K562 (cell line): ENCODE measurements around the gene CEP70. TPM values are rescaled to one million over a fixed set of nuclear protein-coding genes. Genes with fewer than 3 reads are reported as not detected.
"Not testable (repeated sequence)": the region's sequence is repeated elsewhere in the genome, so short reads cannot be mapped to it uniquely, and the experiment has no call there.

ENCODE experiments used
- ATAC-seq: fragments of 200-7000 bp; cut with Tn5 transposase; 3 replicates; pipeline ENCODE4 v1.9.1; 2020; ENCODE audit warnings: moderate library complexity
- BruUV-seq: library from RNA; stranded (reverse); fragments of 400-500 nt; replicated peaks from 2 replicates; lab custom pipeline; 2021; lab: Mats Ljungman, UMichigan
- CTCF ChIA-PET: fragments of 300-600 bp; formaldehyde crosslinking; extraction: SDS; loops from one replicate; lab custom pipeline; 2021; ENCODE audit warnings: low intra/inter-chr PET ratio; lab: Yijun Ruan, JAX
- POLR2A ChIA-PET: fragments of 300-600, 350-650 bp; sonication (Branson Sonifier 250); formaldehyde crosslinking; extraction: SDS; loops from one replicate; lab custom pipeline; 2021; ENCODE audit warnings: antibody characterized with exemption, inconsistent platforms; lab: Yijun Ruan, JAX
- DNase-seq, 4 experiments: peaks; one replicate each; pipeline versions ENCODE4 v3.0.0 to v3.0.0-alpha.2; 2011 to 2018; ENCODE audit warnings: low spot score in 3 of 4, mixed read lengths in 3 of 4; ENCODE audit errors: extremely low read depth in 1 of 4
- FAIRE-seq: peaks from 2 replicates; lab custom pipeline; 2011; peaks lifted over from hg19 to GRCh38; lab: Jason Lieb, UNC
- H2AFZ ChIP-seq: 2 replicates; pipeline ENCODE4 v1.6.0; 2011; ENCODE audit warnings: low read depth, low read length, control low read depth, inconsistent platforms
- H3K27ac ChIP-seq: fragments of 200-600 bp; 3 replicates; pipeline ENCODE4 v1.8.0; 2011; ENCODE audit warnings: low read depth, mild to moderate bottlenecking, control low read depth, inconsistent platforms, low read length, moderate library complexity, mixed read lengths; ENCODE audit errors: extremely low read depth
- H3K27me3 ChIP-seq, 2 experiments: fragments of 300-600 bp in 1 of 2; 2 replicates in 1 of 2; 3 replicates in 1 of 2; pipeline versions ENCODE4 v1.6.0 to v1.8.0; 2011; ENCODE audit warnings: inconsistent platforms in 2 of 2, low read length in 2 of 2, mild to moderate bottlenecking in 1 of 2, mixed read lengths in 1 of 2, moderate library complexity in 1 of 2; ENCODE audit not compliant: control insufficient read depth in 2 of 2, insufficient read depth in 2 of 2
- H3K36me3 ChIP-seq: fragments of 300-600 bp; 3 replicates; pipeline ENCODE4 v1.8.0; 2011; ENCODE audit warnings: mild to moderate bottlenecking, low read length, inconsistent platforms; ENCODE audit not compliant: control insufficient read depth, insufficient read depth
- H3K4me1 ChIP-seq, 2 experiments: fragments of 200-600 bp in 1 of 2; replicated peaks in 1 of 2; 2 replicates in 1 of 2; 3 replicates in 1 of 2; pipeline versions ENCODE4 v1.5.1 to v1.8.0; 2011; ENCODE audit warnings: inconsistent platforms in 2 of 2, low read length in 2 of 2, mild to moderate bottlenecking in 1 of 2, mixed read lengths in 1 of 2, moderate library complexity in 1 of 2; ENCODE audit not compliant: control insufficient read depth in 2 of 2, insufficient read depth in 2 of 2
- H3K4me2 ChIP-seq: 2 replicates; pipeline ENCODE4 v1.6.1; 2011; ENCODE audit warnings: low read length, control low read depth, inconsistent platforms, mixed read lengths; ENCODE audit not compliant: insufficient read depth
- H3K4me3 ChIP-seq: fragments of 200-600 bp; sonication (generic), shearing (Covaris generic); 2 replicates; pipeline ENCODE4 v1.5.1; 2016; ENCODE audit warnings: control low read depth, inconsistent platforms
- H3K79me2 ChIP-seq: fragments of 200-600 bp; 3 replicates; pipeline ENCODE4 v1.8.0; 2011; ENCODE audit warnings: low read length, inconsistent platforms; ENCODE audit not compliant: control insufficient read depth, insufficient read depth
- H3K9ac ChIP-seq, 2 experiments: 2 replicates each; pipeline versions ENCODE4 v1.6.0 to v1.6.1; 2011; ENCODE audit warnings: low read depth in 2 of 2, low read length in 2 of 2, control low read depth in 1 of 2, inconsistent platforms in 1 of 2, mild to moderate bottlenecking in 1 of 2, mixed read lengths in 1 of 2; ENCODE audit not compliant: insufficient read depth in 1 of 2
- H3K9me1 ChIP-seq: one replicate; pipeline ENCODE4 v1.6.0; 2011; ENCODE audit warnings: inconsistent platforms, mild to moderate bottlenecking, low read length, moderate library complexity; ENCODE audit not compliant: control insufficient read depth, insufficient read depth
- H3K9me3 ChIP-seq: replicated peaks from 2 replicates; pipeline ENCODE4 v1.5.1; 2011; ENCODE audit warnings: low read depth, low read length, inconsistent platforms; ENCODE audit not compliant: control insufficient read depth, insufficient read depth
- H4K20me1 ChIP-seq: replicated peaks from 2 replicates; pipeline ENCODE4 v1.6.1; 2011; ENCODE audit warnings: low read length, inconsistent platforms, mixed read lengths; ENCODE audit not compliant: control insufficient read depth, insufficient read depth
- ATF7 ChIP-seq: fragments of 450-650 bp; IDR thresholded peaks from 2 replicates; pipeline ENCODE4 v1.7.1; 2014; ENCODE audit warnings: mild to moderate bottlenecking, moderate library complexity
- E2F5 ChIP-seq: sonication (generic); formaldehyde crosslinking; IDR thresholded peaks from 2 replicates; pipeline ENCODE4 v1.8.0; 2022; ENCODE audit warnings: mild to moderate bottlenecking, missing genetic modification reagents
- ESRRB ChIP-seq: fragments of 250-450 bp; sonication (Bioruptor Pico); IDR thresholded peaks from 2 replicates; pipeline ENCODE4 v1.5.0; 2020; ENCODE audit warnings: mild to moderate bottlenecking, moderate library complexity, borderline replicate concordance
- GATAD2A ChIP-seq: fragments of 450-650 bp; IDR thresholded peaks from 2 replicates; pipeline ENCODE4 v1.6.1; 2017
- HNRNPL ChIP-seq: fragments of 200-400 bp; formaldehyde crosslinking; IDR thresholded peaks from 2 replicates; pipeline ENCODE4 v1.6.1; 2017; ENCODE audit warnings: low read depth, mild to moderate bottlenecking, low read length
- HOXB6 ChIP-seq: fragments of 250-450 bp; sonication (Bioruptor Pico); IDR thresholded peaks from 2 replicates; pipeline ENCODE4 v1.5.1; 2022; ENCODE audit warnings: mild to moderate bottlenecking, borderline replicate concordance
- LEF1 ChIP-seq: fragments of 450-650 bp; IDR thresholded peaks from 2 replicates; pipeline ENCODE4 v1.6.1; 2016; ENCODE audit warnings: mild to moderate bottlenecking
- MCM7 ChIP-seq, 2 experiments: fragments of 450-650 bp; IDR thresholded peaks; 2 replicates each; pipeline ENCODE4 v1.6.1; 2016 to 2018
- MEIS2 ChIP-seq: fragments of 450-650 bp; IDR thresholded peaks from 2 replicates; pipeline ENCODE4 v1.6.1; 2014; ENCODE audit warnings: mild to moderate bottlenecking; ENCODE audit not compliant: partially characterized antibody
- SIRT6 ChIP-seq: IDR thresholded peaks from one replicate; pipeline ENCODE4 v1.6.1; 2012; ENCODE audit warnings: low read depth, mild to moderate bottlenecking, control low read depth, inconsistent platforms, low read length, moderate library complexity
- SRSF3 ChIP-seq: fragments of 200-400 bp; formaldehyde crosslinking; IDR thresholded peaks from 2 replicates; pipeline ENCODE4 v1.6.1; 2016; ENCODE audit warnings: mild to moderate bottlenecking, low read length, moderate library complexity; ENCODE audit not compliant: insufficient read depth
- TCFL5 ChIP-seq: fragments of 250-450 bp; sonication (Bioruptor Pico); conservative IDR thresholded peaks from 2 replicates; pipeline ENCODE4 v1.6.1; 2021; ENCODE audit warnings: mild to moderate bottlenecking, moderate library complexity, matching md5 sums
- ZBTB34 ChIP-seq: fragments of 250-450 bp; sonication (Bioruptor Pico); IDR thresholded peaks from 2 replicates; pipeline ENCODE4 v1.8.0; 2021; ENCODE audit warnings: mild to moderate bottlenecking, moderate library complexity
- WGBS: fragments of 100-300 bp; shearing (Covaris generic); methylation state at CpG from one replicate; pipeline ENCODE4 v1.1.6; 2016; ENCODE audit warnings: low coverage, mixed read lengths; ENCODE audit not compliant: insufficient coverage; ENCODE audit errors: missing lambda C conversion rate; 5-methylcytosine and 5-hydroxymethylcytosine counted together
- in situ Hi-C: fragments of 300-500 bp; cut with MboI; formaldehyde crosslinking; loops from 4 replicates; pipeline ENCODE4 v1.15.0; 2018; ENCODE audit warnings: inconsistent platforms, mixed read lengths
- intact Hi-C: fragments of 100-400 bp; cut with micrococcal nuclease; formaldehyde crosslinking; loops from 2 replicates; pipeline ENCODE4 v1.14.2; 2022
- polyA plus RNA-seq, 8 experiments: library from polyadenylated mRNA; depleted of rRNA in 4 of 8; stranded (reverse) in 5 of 8; unstranded in 3 of 8; fragments of >200 nt; fragmentation: Nextera tagmentation in 2 of 8; fragmentation: Illumina TruSeq in 1 of 8; extraction: Ambion mirVana in 2 of 8; extraction: Trizol in 1 of 8; gene quantifications; 2 replicates each; pipeline versions ENCODE4 v1.2.1 to v1.2.3, GENCODE V29; 2011 to 2014; ENCODE audit warnings: inconsistent platforms in 1 of 8, missing spikeins in 1 of 8
- total RNA-seq, 7 experiments: library from RNA; depleted of rRNA in 6 of 7; stranded (reverse); fragments of >200 nt in 6 of 7; fragmentation: Illumina TruSeq in 2 of 7; extraction: Trizol in 2 of 7; gene quantifications; 2 replicates each; pipeline versions ENCODE4 v1.2.1 to v1.2.3, GENCODE V29; 2011 to 2021; ENCODE audit warnings: low replicate concordance in 1 of 7

CEP70 gene
- total and polyA plus RNA-seq, 9 of the 15 experiments (the other 6 are each of a cell fraction or from before 2014, with no cell fraction given) = 16.1 to 31.5 (median 23.4) TPM

GRCh38 chr3:138550958-138551357, 43.1 kb downstream of the CEP70 start:
- H3K36me3 ChIP-seq, intact Hi-C loops, H3K9me1 ChIP-seq, FAIRE-seq, H3K4me3 ChIP-seq, H3K27ac ChIP-seq, H3K9me3 ChIP-seq, H4K20me1 ChIP-seq, ATAC-seq, BruUV-seq, H3K27me3 ChIP-seq, H3K4me1 ChIP-seq, in situ Hi-C loops, H3K4me2 ChIP-seq, DNase-seq, H3K79me2 ChIP-seq, H2AFZ ChIP-seq, H3K9ac ChIP-seq, CTCF ChIA-PET: not testable (repeated sequence)
- 47% methylated on average over 2 of the region's 2 CpGs for WGBS
- POLR2A ChIA-PET = interaction anchor here (0.6 kb wide), 1 partner anchor 8 kb away, joined by 3 read pairs; no protein-coding TSS in a partner anchor

- peaks cover 4% of the 10 kb centered on the region; the same call in 1 of the 3 replicates for H3K36me3 ChIP-seq
- no TSS peak for BruUV-seq
- no peaks in the 10 kb centered on the region for H3K4me1 ChIP-seq
- no peaks in the 10 kb centered on the region for H4K20me1 ChIP-seq
- DNase-seq (no peak), ATAC-seq (no peak), FAIRE-seq (no peak)
- no peaks in the 10 kb centered on the region for H3K9me1 ChIP-seq
- POLR2A ChIA-PET = interaction anchor here (0.6 kb wide), 1 partner anchor 33 kb away, joined by 3 read pairs; no protein-coding TSS in a partner anchor
- no peak overlapping the region for H3K9ac ChIP-seq
- in situ Hi-C loops = no loop called here
- H2AFZ ChIP-seq = no peak overlapping the region
- H3K79me2 ChIP-seq = no peaks in the 10 kb centered on the region
- WGBS = 81% methylated on average over 8 of the region's 14 CpGs
- CTCF ChIA-PET = no interaction called here
- H3K9me3 ChIP-seq = 0 out of 2 replicates have a peak, but pooled peaks cover 1% of the 10 kb centered on the region
- H3K27me3 ChIP-seq = no peaks in the 10 kb centered on the region
- H3K4me3 ChIP-seq = no peak overlapping the region
- no peak overlapping the region for H3K4me2 ChIP-seq
- TF ChIP-seq E2F5 (CRISPR knock-in tag) = no peak
- no peak for TF ChIP-seq SIRT6
- TF ChIP-seq TCFL5 = no peak
- TF ChIP-seq GATAD2A = no peak
- no peak for TF ChIP-seq ZBTB34
- TF ChIP-seq SRSF3 = no peak
- no peak for TF ChIP-seq MCM7 (IDR thresholded peaks at IDR 0.05)
- no peak for TF ChIP-seq HOXB6
- no peak for TF ChIP-seq ATF7
- TF ChIP-seq HNRNPL = no peak
- TF ChIP-seq ESRRB (CRISPR knock-in tag) = no peak
- TF ChIP-seq LEF1 = no peak
- TF ChIP-seq MEIS2 = no peak
- H3K27ac ChIP-seq = no peak overlapping the region
- intact Hi-C loops = no loop called here
These were observed 44.7 kb downstream of the CEP70 start for GRCh38 chr3:138549179-138549977.
